ENCODE measurements around the gene ARHGEF39.

DNA sequence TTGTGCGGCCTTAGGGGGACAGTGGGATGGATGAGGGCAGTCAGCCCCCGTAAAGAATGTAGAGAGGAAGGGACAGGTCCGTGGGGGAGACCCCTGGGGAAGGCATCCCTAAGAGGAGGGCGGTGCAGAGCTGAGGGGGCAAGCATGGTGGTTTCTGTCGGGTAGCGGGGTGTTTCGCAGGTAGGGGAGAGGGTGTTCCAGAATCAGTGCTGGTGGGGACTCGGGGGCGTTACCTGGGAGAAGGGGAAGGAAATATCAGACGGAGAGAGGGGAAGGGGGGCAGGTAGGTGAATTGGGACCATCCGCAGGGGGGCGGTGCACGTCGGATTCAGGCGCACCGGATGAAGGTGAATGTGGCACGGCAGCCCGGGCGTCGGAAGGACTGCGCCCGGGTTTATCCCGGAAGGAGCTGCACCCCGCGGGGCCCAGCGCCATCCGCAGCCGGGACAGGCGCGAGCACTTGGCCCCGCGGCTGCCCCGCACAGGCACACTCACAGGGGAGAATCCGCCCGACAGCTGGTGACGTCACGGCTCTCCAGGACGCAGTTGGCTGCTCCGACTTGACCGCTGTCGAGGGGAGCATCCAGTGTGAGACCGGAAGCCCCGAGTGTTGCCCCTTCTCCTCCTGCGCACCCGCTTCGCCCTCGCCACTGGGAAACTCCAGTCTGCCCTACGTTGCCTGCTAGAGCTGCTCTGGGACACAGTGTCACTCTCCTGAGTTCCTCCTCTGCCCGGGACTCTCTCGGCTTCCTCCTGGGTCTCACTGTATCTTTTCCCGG lies 48.1 kb downstream of the ARHGEF39 start:
- TF ChIP-seq CTCF (IDR thresholded peaks at IDR 0.05; ENCODE audit: low read depth, low read length): no peak
- TF ChIP-seq POLR2A (IDR thresholded peaks at IDR 0.05; ENCODE audit: extremely low read depth, insufficient read length): no peak
- TF ChIP-seq MAX (IDR thresholded peaks at IDR 0.05; ENCODE audit: low read depth, low read length): no peak
- TF ChIP-seq MYC (IDR thresholded peaks at IDR 0.05; ENCODE audit: low read depth, low read length): no peak
